ENCODE data around the gene SPR. TPM values are rescaled to one million over a fixed set of nuclear protein-coding genes. Genes with fewer than 3 reads are reported as not detected.

Gene SPR
- total RNA-seq, 6 experiments from 2014 or later, result 48.6 to 90.2 (median 68.5) TPM

- Histone ChIP-seq H3K9me3 (no peaks in the 10 kb centered on the region), H3K4me1 (no peaks in the 10 kb centered on the region), H3K36me3 (peaks cover 0 to 20% (median 0%) of the 10 kb centered on the region in 4 donors), H3K4me3 (no peak overlapping the region), H3K27me3 (no peaks in the 10 kb centered on the region), H3K27ac (no peak overlapping the region)
- WGBS (ENCODE audit: insufficient coverage, low coverage, low lambda C conversion rate, missing lambda C conversion rate), result no CpG with 5 or more reads among the region's 6 CpGs
- no peak for ATAC-seq
- intact Hi-C loops (cut with DNase I), result no loop called here
- no peak for TF ChIP-seq CTCF (IDR thresholded peaks at IDR 0.05)
- no peak for TF ChIP-seq POLR2A (IDR thresholded peaks at IDR 0.05)
- DNase-seq, result no peak
Observed at GRCh38 chr2:72940786-72941185, 53.6 kb downstream of the SPR start.

Other genes starting within 250 kb of the SPR start
- gene EXOC6B, start 61.4 kb upstream of the SPR start, total RNA-seq, result 10 to 100 TPM in 2 of 6 experiments, 1 to 10 TPM in 4; 7.8 to 15.1 (median 9.1) TPM
- gene EMX1, start 30.1 kb downstream of the SPR start, total RNA-seq, result under 1 TPM in 3 of 6 experiments, not detected in 3; 0.25 to 0.49 (median 0.29) TPM
- 10 to 100 TPM; 33.1 to 73.4 (median 56.6) TPM for gene SFXN5, start 184.3 kb downstream of the SPR start, total RNA-seq
- 10 to 100 TPM in 3 of 6 experiments, 1 to 10 TPM in 3; 4.5 to 12.7 (median 9.0) TPM for gene RAB11FIP5, start 225.5 kb downstream of the SPR start, total RNA-seq

Measured in right lobe of liver (tissue), 6 donors.